Dedifferentiated amniotic fluid mesenchymal stem cell (primary cell): ENCODE results near the gene NPTXR.

Experiments
- DNase-seq: peaks from one replicate; pipeline ENCODE4 v3.0.0-alpha.2; 2016; ENCODE audit errors: extremely low spot score

The NPTXR gene

DNA sequence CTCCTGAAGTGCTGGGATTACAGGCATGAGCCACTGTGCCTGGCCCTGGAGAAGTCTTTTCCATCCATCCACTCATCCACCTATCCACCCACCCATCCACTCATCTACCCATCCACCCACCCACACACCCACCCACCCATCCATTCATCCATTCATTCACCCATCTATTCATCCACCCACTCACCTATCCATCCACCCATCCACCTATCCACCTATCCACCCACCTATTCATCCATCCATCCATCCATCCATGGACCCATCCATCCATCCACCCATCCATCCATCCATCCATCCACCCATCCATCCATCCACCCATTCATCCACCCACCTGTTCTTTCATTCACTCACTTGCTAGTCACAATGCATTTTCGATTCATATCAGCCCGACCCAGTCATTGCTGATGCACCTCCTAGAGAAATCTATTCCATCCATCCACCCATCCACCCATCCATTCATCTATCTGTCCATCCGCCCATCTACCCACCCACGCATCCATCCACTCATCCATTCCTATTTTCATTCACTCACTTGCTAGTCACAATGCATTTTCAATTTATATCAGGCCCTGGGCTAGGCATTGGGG is 70.4 kb downstream of the NPTXR start:
- no peak for DNase-seq

DNA sequence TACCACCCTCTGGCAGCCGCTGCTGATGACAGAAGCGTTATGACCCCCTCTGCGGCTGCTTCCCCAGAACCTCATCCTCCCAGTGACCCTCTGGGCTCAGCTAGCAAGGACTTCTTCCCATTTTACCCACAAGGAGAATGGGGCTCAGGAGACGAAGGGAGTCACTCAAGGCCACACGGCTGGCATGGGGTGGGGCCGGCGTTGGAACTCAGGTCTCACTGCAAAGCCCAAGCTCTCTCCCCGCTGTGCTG is 71.3 kb downstream of the NPTXR start:
- no peak for DNase-seq

DNA sequence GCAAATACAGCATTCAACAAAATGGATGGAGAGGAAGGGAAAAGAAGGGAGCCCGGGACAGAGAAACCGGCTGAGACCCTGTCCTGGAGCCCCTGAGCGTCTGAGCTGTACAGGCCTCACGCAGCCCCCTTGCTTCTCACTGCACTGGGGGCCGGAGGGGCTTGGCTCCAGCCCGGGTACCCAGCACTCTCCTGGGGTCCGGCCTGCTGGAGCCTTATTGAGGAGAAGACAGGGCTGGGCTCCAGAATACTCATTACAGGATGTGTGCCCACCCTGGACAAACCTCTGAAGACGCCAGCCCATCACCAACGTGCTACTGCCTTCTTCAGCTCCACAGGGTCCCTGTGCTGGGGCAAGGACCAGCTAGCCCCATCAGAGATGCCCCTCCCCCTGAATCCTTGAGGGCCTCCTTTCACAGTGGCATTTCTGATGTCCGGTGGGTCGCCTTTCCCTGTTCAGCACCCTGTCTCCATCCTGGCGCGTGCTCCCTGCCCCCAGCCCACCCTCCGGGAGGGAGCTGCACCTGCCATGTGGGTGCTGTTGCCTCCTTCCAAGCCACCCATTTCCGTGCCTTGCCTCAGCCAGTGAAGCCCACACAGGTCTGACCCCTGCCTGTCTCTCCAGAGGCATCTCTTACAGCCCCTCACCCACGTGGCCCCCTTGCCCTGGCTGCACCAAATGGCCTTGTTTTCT is 73.4 kb downstream of the NPTXR start:
- no peak for DNase-seq
